Measurements from ENCODE around the gene RNF39.

RNF39 gene

GRCh38 chr6:30116724-30117123 is 41.2 kb upstream of the RNF39 start:
- TF ChIP-seq CTCF (IDR thresholded peaks at IDR 0.05; ENCODE audit: insufficient read depth, low read length, poor library complexity, severe bottlenecking) (no peak), EZH2phosphoT487 (conservative IDR thresholded peaks at IDR 0.05; ENCODE audit: low read length) (no peak)
- H3K27ac ChIP-seq (ENCODE audit: low read depth, low read length): no peak overlapping the region
- no peaks in the 10 kb centered on the region for H3F3A ChIP-seq (ENCODE audit: insufficient read depth)
- H3K9me3 ChIP-seq (ENCODE audit: insufficient read depth, low read length): no peaks in the 10 kb centered on the region
- H4K20me1 ChIP-seq (ENCODE audit: low read depth, low read length): no peaks in the 10 kb centered on the region
- no peaks in the 10 kb centered on the region for H3K27me3 ChIP-seq (ENCODE audit: low read length)
- H3K9ac ChIP-seq (ENCODE audit: low read length): no peak overlapping the region
- H2AFZ ChIP-seq (ENCODE audit: low read depth, low read length, severe bottlenecking): no peak overlapping the region
- H3K4me2 ChIP-seq (ENCODE audit: low read depth, low read length, poor library complexity, severe bottlenecking): no peak overlapping the region
- no peaks in the 10 kb centered on the region for H3K9me2 ChIP-seq (replicated peaks; ENCODE audit: insufficient read depth, low read length)
- no peak overlapping the region for H3K4me3 ChIP-seq (ENCODE audit: insufficient read depth, low read length, poor library complexity, severe bottlenecking)
- no peaks in the 10 kb centered on the region for H3K36me3 ChIP-seq (ENCODE audit: low read length)
- no peaks in the 10 kb centered on the region for H3K79me2 ChIP-seq (ENCODE audit: insufficient read depth, low read length)

GRCh38 chr6:30113841-30114240 is 38.3 kb upstream of the RNF39 start:
- TF ChIP-seq EZH2phosphoT487 (conservative IDR thresholded peaks at IDR 0.05; ENCODE audit: low read length) (no peak; the same call in 1 of the 2 replicates), CTCF (IDR thresholded peaks at IDR 0.05; ENCODE audit: insufficient read depth, low read length, poor library complexity, severe bottlenecking) (no peak)
- H2AFZ ChIP-seq (ENCODE audit: low read depth, low read length, severe bottlenecking): no peak overlapping the region
- no peaks in the 10 kb centered on the region for H3K79me2 ChIP-seq (ENCODE audit: insufficient read depth, low read length)
- no peak overlapping the region for H3K4me3 ChIP-seq (ENCODE audit: insufficient read depth, low read length, poor library complexity, severe bottlenecking)
- no peak overlapping the region for H3K4me2 ChIP-seq (ENCODE audit: low read depth, low read length, poor library complexity, severe bottlenecking)
- H3K27me3 ChIP-seq (ENCODE audit: low read length): no peaks in the 10 kb centered on the region
- no peak overlapping the region for H3K27ac ChIP-seq (ENCODE audit: low read depth, low read length)
- H3K36me3 ChIP-seq (ENCODE audit: low read length): no peaks in the 10 kb centered on the region
- no peaks in the 10 kb centered on the region for H4K20me1 ChIP-seq (ENCODE audit: low read depth, low read length)
- no peaks in the 10 kb centered on the region for H3K9me2 ChIP-seq (replicated peaks; ENCODE audit: insufficient read depth, low read length)
- no peaks in the 10 kb centered on the region for H3K9me3 ChIP-seq (ENCODE audit: insufficient read depth, low read length)
- H3K9ac ChIP-seq (ENCODE audit: low read length): no peak overlapping the region
- H3F3A ChIP-seq (ENCODE audit: insufficient read depth): no peaks in the 10 kb centered on the region

- H3K36me3 ChIP-seq (ENCODE audit: low read length): no peaks in the 10 kb centered on the region
- H3K9me2 ChIP-seq (replicated peaks; ENCODE audit: insufficient read depth, low read length): no peaks in the 10 kb centered on the region
- no peaks in the 10 kb centered on the region for H3F3A ChIP-seq (ENCODE audit: insufficient read depth)
- H3K9me3 ChIP-seq (ENCODE audit: insufficient read depth, low read length): no peaks in the 10 kb centered on the region
- no peaks in the 10 kb centered on the region for H3K79me2 ChIP-seq (ENCODE audit: insufficient read depth, low read length)
- H3K4me3 ChIP-seq (ENCODE audit: insufficient read depth, low read length, poor library complexity, severe bottlenecking): no peak within 1 kb of the TSS
- H3K9ac ChIP-seq (ENCODE audit: low read length): no peak within 1 kb of the TSS
- H3K27me3 ChIP-seq (ENCODE audit: low read length): no peaks in the 10 kb centered on the region
- no peak within 1 kb of the TSS for H2AFZ ChIP-seq (ENCODE audit: low read depth, low read length, severe bottlenecking)
- H4K20me1 ChIP-seq (ENCODE audit: low read depth, low read length): no peaks in the 10 kb centered on the region
- H3K27ac ChIP-seq (ENCODE audit: low read depth, low read length): no peak within 1 kb of the TSS
- no peak for TF ChIP-seq CTCF (IDR thresholded peaks at IDR 0.05; ENCODE audit: insufficient read depth, low read length, poor library complexity, severe bottlenecking)
- TF ChIP-seq EZH2phosphoT487 (conservative IDR thresholded peaks at IDR 0.05; ENCODE audit: low read length): no peak; the same call in 1 of the 2 replicates
- no peak within 1 kb of the TSS for H3K4me2 ChIP-seq (ENCODE audit: low read depth, low read length, poor library complexity, severe bottlenecking)
Observed at GRCh38 chr6:30113003-30113759, 37.6 kb upstream of the RNF39 start, which contains the start of gene TRIM31. TSS of gene TRIM31 (minus strand) at chr6:30113090. CDS start at chr6:30112805, 285 bp downstream.
